ENCODE measurements around the gene AHSG. TPM values are rescaled to one million over a fixed set of nuclear protein-coding genes. Genes with fewer than 3 reads are reported as not detected.

AHSG gene
- total RNA-seq, 1 experiment from 2014 or later, result 222 TPM

DNA sequence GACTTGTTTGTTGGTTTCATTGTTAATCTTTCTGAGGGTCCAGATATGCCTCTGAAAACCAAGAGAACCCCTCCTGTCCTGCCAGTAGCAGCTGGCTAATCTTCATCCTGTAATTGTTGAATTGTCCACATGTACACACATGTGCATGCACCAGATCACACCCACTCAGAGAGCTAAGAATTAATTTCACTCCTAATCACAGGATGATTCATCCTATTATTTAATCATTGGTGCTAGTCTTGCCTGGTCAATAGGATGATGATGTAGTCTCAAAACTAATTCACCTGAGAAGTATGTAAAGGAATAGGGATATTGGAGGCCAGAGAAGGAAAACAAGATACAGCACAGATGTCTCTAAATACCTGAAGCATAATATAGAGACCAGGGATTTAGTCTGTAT lies 7.8 kb upstream of the AHSG start:
- intact Hi-C loops (cut with micrococcal nuclease; ENCODE audit: unreplicated experiment), result no loop called here
- POLR2A ChIA-PET, result no interaction called here
- Mint-ChIP-seq H3K36me3 (ENCODE audit: insufficient read depth, unreplicated experiment) (peaks cover 5% of the 10 kb centered on the region), H3K4me1 (ENCODE audit: low read depth, unreplicated experiment) (peaks cover 51% of the 10 kb centered on the region), H3K4me3 (ENCODE audit: unreplicated experiment) (no peak overlapping the region), H3K27ac (ENCODE audit: unreplicated experiment) (peak overlapping the region; percentile 96), H3K9me3 (ENCODE audit: unreplicated experiment) (peaks cover 9% of the 10 kb centered on the region), H3K27me3 (ENCODE audit: insufficient read depth, unreplicated experiment) (no peaks in the 10 kb centered on the region)
- CTCF ChIA-PET, result interaction anchor here (1.1 kb wide), 1 partner anchor 16 kb away, joined by 4 read pairs; no protein-coding TSS in a partner anchor
- Histone ChIP-seq H3K4me3 (ENCODE audit: low read depth, low read length) (no peak overlapping the region), H3K36me3 (ENCODE audit: control insufficient read depth, insufficient read depth, low read length) (no peaks in the 10 kb centered on the region), H3K9me3 (no peaks in the 10 kb centered on the region), H3K27me3 (replicated peaks; ENCODE audit: control insufficient read depth, insufficient read depth, low read length) (no peaks in the 10 kb centered on the region), H3K4me1 (peaks cover 64% of the 10 kb centered on the region)
- DNase-seq, result no peak
- BruUV-seq (replicated peaks), result no TSS peak
- TF ChIP-seq, protein P1, sequence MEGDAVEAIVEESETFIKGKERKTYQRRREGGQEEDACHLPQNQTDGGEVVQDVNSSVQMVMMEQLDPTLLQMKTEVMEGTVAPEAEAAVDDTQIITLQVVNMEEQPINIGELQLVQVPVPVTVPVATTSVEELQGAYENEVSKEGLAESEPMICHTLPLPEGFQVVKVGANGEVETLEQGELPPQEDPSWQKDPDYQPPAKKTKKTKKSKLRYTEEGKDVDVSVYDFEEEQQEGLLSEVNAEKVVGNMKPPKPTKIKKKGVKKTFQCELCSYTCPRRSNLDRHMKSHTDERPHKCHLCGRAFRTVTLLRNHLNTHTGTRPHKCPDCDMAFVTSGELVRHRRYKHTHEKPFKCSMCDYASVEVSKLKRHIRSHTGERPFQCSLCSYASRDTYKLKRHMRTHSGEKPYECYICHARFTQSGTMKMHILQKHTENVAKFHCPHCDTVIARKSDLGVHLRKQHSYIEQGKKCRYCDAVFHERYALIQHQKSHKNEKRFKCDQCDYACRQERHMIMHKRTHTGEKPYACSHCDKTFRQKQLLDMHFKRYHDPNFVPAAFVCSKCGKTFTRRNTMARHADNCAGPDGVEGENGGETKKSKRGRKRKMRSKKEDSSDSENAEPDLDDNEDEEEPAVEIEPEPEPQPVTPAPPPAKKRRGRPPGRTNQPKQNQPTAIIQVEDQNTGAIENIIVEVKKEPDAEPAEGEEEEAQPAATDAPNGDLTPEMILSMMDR (IDR thresholded peaks at IDR 0.05; ENCODE audit: insufficient read depth in 1 of 2, low read depth in 1 of 2, low read length in 1 of 2, severe bottlenecking in 1 of 2, unreplicated experiment in 1 of 2), result no peak

DNA sequence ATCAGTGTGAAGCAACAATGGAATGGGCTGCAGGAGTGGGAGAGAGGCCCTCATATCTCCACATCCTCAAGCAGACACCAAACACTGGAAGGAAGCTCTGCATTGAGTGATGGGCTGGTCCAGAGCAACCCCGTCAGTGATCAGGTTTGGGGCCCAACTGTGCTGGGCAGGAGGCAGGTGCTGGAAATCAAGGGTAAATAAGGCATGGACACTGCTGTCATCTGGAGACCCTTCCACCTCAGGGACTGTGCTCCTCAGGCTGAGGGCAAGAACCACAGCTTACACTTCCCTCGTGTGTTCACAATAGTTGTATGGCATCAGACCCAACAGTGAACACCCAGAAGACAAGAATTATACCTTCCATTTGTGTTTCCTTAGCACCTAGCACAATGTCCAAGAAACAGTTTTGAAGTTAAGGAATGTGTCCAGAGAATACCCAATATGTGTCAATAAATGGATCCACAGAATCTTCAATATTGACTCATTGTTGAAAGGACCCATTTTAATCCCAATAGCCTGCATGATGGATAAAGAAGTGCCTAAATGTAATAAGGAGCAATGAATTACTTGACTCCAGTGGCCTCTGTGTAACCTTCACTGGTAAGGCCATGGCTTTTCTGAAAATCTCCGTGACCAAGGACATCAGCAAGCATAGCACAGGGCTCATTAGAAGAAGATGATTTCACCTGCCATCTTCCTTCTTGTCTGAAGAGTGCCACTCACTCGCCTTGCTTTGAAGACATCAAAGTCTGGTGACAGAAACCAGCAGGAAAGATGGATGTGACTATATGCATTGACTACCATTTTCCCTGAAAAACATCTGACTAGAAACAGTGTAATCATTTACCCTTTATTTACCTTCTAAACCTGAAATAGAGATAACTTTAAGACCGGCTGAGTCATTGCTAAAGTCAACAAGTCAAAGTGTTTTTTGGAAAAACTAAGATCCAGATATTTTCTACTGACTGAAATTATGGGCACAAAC lies 7.0 kb upstream of the AHSG start:
- TF ChIP-seq, protein P1 (IDR thresholded peaks at IDR 0.05; ENCODE audit: insufficient read depth in 1 of 2, low read depth in 1 of 2, low read length in 1 of 2, severe bottlenecking in 1 of 2, unreplicated experiment in 1 of 2), result no peak
- Mint-ChIP-seq H3K36me3 (ENCODE audit: insufficient read depth, unreplicated experiment) (peaks cover 5% of the 10 kb centered on the region), H3K4me1 (ENCODE audit: low read depth, unreplicated experiment) (peaks cover 45% of the 10 kb centered on the region), H3K4me3 (ENCODE audit: unreplicated experiment) (no peak overlapping the region), H3K27ac (ENCODE audit: unreplicated experiment) (peak overlapping the region; percentile 96), H3K27me3 (ENCODE audit: insufficient read depth, unreplicated experiment) (no peaks in the 10 kb centered on the region), H3K9me3 (ENCODE audit: unreplicated experiment) (peaks cover 9% of the 10 kb centered on the region)
- BruUV-seq (replicated peaks), result no TSS peak
- peak; percentile 50 to 56 for DNase-seq
- intact Hi-C loops (cut with micrococcal nuclease; ENCODE audit: unreplicated experiment), result no loop called here
- H3K27me3 ChIP-seq (replicated peaks; ENCODE audit: control insufficient read depth, insufficient read depth, low read length), result no peaks in the 10 kb centered on the region
- H3K4me3 ChIP-seq (ENCODE audit: low read depth, low read length), result no peak overlapping the region
- peaks cover 56% of the 10 kb centered on the region for H3K4me1 ChIP-seq
- H3K9me3 ChIP-seq, result no peaks in the 10 kb centered on the region
- ChIA-PET POLR2A (interaction anchor here (0.7 kb wide), 1 partner anchor 40 kb away, joined by 3 read pairs; no protein-coding TSS in a partner anchor), CTCF (interaction anchor here (1.1 kb wide), 1 partner anchor 17 kb away, joined by 4 read pairs; no protein-coding TSS in a partner anchor)
- no peaks in the 10 kb centered on the region for H3K36me3 ChIP-seq (ENCODE audit: control insufficient read depth, insufficient read depth, low read length)

DNA sequence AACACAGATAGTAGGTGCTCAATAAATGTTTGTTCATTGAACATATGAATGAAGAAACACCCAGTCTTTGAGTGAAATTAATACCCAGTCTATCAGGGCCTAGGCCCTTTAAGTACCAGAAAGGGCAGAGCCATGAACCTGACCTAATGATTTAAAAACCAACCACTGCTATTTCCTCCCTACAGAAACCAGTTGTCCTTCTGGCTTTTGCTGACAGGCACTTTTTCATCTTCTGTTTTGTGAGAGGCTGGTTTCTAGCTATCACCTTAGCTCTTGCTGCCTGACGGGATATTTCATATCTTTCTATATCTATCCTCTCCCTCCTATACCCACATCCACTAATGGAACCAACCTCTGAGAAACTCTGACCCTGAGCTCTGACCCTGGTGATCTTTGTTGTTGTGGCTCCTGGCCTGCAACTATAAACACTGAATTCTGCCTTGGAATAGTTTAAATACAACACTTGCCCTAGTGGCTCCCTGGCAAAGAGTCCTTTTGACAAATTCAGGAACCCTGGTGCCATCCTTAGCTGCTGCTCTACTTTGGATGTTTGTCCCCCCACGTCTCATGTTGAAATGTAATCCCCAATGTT lies 4.1 kb upstream of the AHSG start:
- no peaks in the 10 kb centered on the region for H3K36me3 Mint-ChIP-seq (ENCODE audit: insufficient read depth, unreplicated experiment)
- TF ChIP-seq, protein P1 (IDR thresholded peaks at IDR 0.05; ENCODE audit: insufficient read depth in 1 of 2, low read depth in 1 of 2, low read length in 1 of 2, severe bottlenecking in 1 of 2, unreplicated experiment in 1 of 2), result no peak
- intact Hi-C loops (cut with micrococcal nuclease; ENCODE audit: unreplicated experiment), result no loop called here
- H3K4me3 Mint-ChIP-seq (ENCODE audit: unreplicated experiment), result no peak overlapping the region
- H3K27me3 Mint-ChIP-seq (ENCODE audit: insufficient read depth, unreplicated experiment), result no peaks in the 10 kb centered on the region
- Histone ChIP-seq H3K36me3 (ENCODE audit: control insufficient read depth, insufficient read depth, low read length) (no peaks in the 10 kb centered on the region), H3K9me3 (no peaks in the 10 kb centered on the region), H3K4me3 (ENCODE audit: low read depth, low read length) (no peak overlapping the region), H3K27me3 (replicated peaks; ENCODE audit: control insufficient read depth, insufficient read depth, low read length) (no peaks in the 10 kb centered on the region), H3K4me1 (peaks cover 50% of the 10 kb centered on the region)
- H3K27ac Mint-ChIP-seq (ENCODE audit: unreplicated experiment), result peak overlapping the region; percentile 61
- peaks cover 46% of the 10 kb centered on the region for H3K4me1 Mint-ChIP-seq (ENCODE audit: low read depth, unreplicated experiment)
- no TSS peak for BruUV-seq (replicated peaks)
- ChIA-PET CTCF (interaction anchor here (2.8 kb wide), 1 partner anchor 18 kb away, joined by 21 read pairs; no protein-coding TSS in a partner anchor), POLR2A (interaction anchor here (0.5 to 0.6 kb wide), 2 partner anchors 20 to 38 kb away, joined by 3 to 5 read pairs; partner anchors contain the start of gene DNAJB11)
- DNase-seq, result no peak
- H3K9me3 Mint-ChIP-seq (ENCODE audit: unreplicated experiment), result peaks cover 9% of the 10 kb centered on the region
